Retinal pigment epithelial cell (primary cell): ENCODE data around the gene M1AP.

Experiments used
- DNase-seq: peaks from one replicate; pipeline ENCODE4 v3.0.0-alpha.2; 2010; ENCODE audit warnings: low read depth
- H3K4me3 ChIP-seq: 2 replicates; pipeline ENCODE4 v1.5.1; 2011; ENCODE audit warnings: mild to moderate bottlenecking, low read length, control low read depth, moderate library complexity
- CTCF ChIP-seq: conservative IDR thresholded peaks from 2 replicates; pipeline ENCODE4 v1.5.1; 2011; ENCODE audit warnings: low read depth, low read length, control low read depth, inconsistent platforms

Gene M1AP

GRCh38 chr2:74655579-74655978 is 7.4 kb upstream of the M1AP start:
- H3K4me3 ChIP-seq: no peak overlapping the region
- DNase-seq: no peak
- TF ChIP-seq CTCF: no peak

- TF ChIP-seq CTCF: no peak
- peak within 1 kb of the TSS; percentile 68 for H3K4me3 ChIP-seq
These were observed 6.1 kb upstream of the M1AP start, which contains the start of gene SEMA4F for GRCh38 chr2:74653985-74654882. Gene SEMA4F (plus strand): TSS chr2:74654247. CDS start chr2:74654377, 130 bp downstream.

GRCh38 chr2:74653589-74653984 is 5.5 kb upstream of the M1AP start:
- H3K4me3 ChIP-seq: peak overlapping the region; percentile 68
- DNase-seq: no peak
- no peak for TF ChIP-seq CTCF

More at GRCh38 chr2:74653985-74654882, 6.1 kb upstream of the M1AP start, which contains the start of gene SEMA4F:
- peak; percentile 90 for DNase-seq

GRCh38 chr2:74646834-74647482 is 1.2 kb downstream of the M1AP start:
- TF ChIP-seq CTCF: no peak
- no peak overlapping the region for H3K4me3 ChIP-seq

GRCh38 chr2:74646201-74646600 is 1.9 kb downstream of the M1AP start:
- no peak overlapping the region for H3K4me3 ChIP-seq
- TF ChIP-seq CTCF: no peak
- DNase-seq: no peak

More at GRCh38 chr2:74646834-74647482, 1.2 kb downstream of the M1AP start:
- no peak for DNase-seq

GRCh38 chr2:74645344-74645743 is 2.8 kb downstream of the M1AP start:
- H3K4me3 ChIP-seq: no peak overlapping the region
- DNase-seq: no peak
- TF ChIP-seq CTCF: no peak
